Colonic mucosa (tissue), 4 donors: Measurements from ENCODE around the gene SLC41A3. TPM values are rescaled to one million over a fixed set of nuclear protein-coding genes. Genes with fewer than 3 reads are reported as not detected.
A peak's percentile ranks its signal among the peaks of the same experiment; 100 is the strongest.

ENCODE experiments used
- DNase-seq: peaks from one replicate; pipeline ENCODE4 v3.0.0-alpha.2; 2020
- H3K27ac ChIP-seq: fragments of 200-600 bp; one replicate; pipeline ENCODE4 v1.8.0; 2021
- H3K27me3 ChIP-seq: fragments of 200-600 bp; one replicate; pipeline ENCODE4 v1.8.0; 2021
- H3K36me3 ChIP-seq: fragments of 200-600 bp; one replicate; pipeline ENCODE4 v1.8.0; 2021
- H3K4me1 ChIP-seq: fragments of 200-600 bp; one replicate; pipeline ENCODE4 v1.8.0; 2021; ENCODE audit warnings: mild to moderate bottlenecking
- H3K4me3 ChIP-seq: fragments of 200-600 bp; one replicate; pipeline ENCODE4 v1.8.0; 2021
- H3K9ac ChIP-seq, 2 donors: one replicate each; pipeline ENCODE4 v1.7.0; 2013; ENCODE audit warnings: control low read depth in 2 of 2, low read depth in 2 of 2, low read length in 2 of 2
- H3K9me3 ChIP-seq: fragments of 200-600 bp; one replicate; pipeline ENCODE4 v1.8.0; 2021
- intact Hi-C: fragments of 100-400 bp; cut with DNase I; formaldehyde crosslinking; loops from one replicate; pipeline ENCODE4 v1.14.1; 2022
- total RNA-seq, 2 donors: library from RNA; stranded (reverse); fragmentation: NEBNext Ultra II Directional in 1 of 2; extraction: Animal tissue kit (Norgen Biotek cat#: 25700) in 1 of 2; gene quantifications; one replicate each; pipeline ENCODE4 v1.2.1, GENCODE V29; 2021
- TF ChIP-seq, protein P1 (sequence below): fragments of 200-600 bp; IDR thresholded peaks from one replicate; pipeline ENCODE4 v1.8.0; 2022; ENCODE audit warnings: antibody characterized with exemption, mild to moderate bottlenecking
- donor health status: healthy.
- donor health status: DM: no; HTN: no; CAD: no.
- donor health status: DM: no; HTN: no; CAD: no.

SLC41A3 gene
- 10 to 100 TPM; 27.6 to 33.1 TPM for total RNA-seq

DNA sequence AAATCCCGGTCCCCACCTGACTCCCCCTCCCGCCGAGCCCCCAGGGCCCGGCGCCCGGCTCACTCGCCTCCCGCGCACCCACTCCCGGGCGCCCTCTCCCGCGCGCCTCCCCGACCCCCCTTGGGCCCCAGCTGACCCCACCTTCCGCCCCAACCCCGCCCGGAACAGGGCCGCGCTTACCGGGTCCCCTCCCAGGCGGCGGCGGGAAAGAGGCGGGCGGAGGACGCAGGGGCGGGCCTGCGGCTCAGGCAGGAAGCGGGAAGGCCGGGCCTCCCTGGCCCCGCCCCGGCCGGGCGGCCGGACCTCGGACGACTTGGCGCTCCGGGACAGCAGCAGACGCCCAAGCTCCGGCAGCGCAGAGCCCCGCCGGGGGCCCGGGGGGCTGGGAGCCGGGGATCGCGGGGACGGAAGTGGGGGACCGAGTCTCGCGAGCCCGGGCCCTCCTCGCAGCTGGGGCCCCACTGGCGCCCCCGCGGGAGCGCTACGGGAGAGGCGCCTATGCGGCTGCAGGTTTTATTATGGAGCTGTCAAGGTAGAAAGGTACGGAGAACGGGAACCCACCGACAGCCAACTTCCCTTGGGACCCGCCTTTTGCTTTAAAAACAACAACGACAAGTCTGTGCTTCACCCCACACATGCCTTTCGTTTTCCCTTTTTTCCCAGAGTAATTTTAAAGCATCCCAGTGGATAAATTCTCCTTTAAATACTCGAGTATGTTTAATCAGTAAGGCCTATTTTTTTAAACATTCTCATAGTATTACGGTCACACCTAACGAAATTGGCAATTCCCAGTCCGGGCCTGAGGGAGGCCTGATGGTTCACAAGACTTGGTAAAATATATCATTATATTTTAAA lies at the start of gene SLC41A3:
SLC41A3 (minus strand) TSS at position 212 of the 855 bp plus-strand sequence. CDS start 15,905 bp downstream, outside the sequence.
- intact Hi-C loops, result loop anchor here (10.0 kb wide), 1 partner anchor 99 kb away; no protein-coding TSS in a partner anchor

DNA sequence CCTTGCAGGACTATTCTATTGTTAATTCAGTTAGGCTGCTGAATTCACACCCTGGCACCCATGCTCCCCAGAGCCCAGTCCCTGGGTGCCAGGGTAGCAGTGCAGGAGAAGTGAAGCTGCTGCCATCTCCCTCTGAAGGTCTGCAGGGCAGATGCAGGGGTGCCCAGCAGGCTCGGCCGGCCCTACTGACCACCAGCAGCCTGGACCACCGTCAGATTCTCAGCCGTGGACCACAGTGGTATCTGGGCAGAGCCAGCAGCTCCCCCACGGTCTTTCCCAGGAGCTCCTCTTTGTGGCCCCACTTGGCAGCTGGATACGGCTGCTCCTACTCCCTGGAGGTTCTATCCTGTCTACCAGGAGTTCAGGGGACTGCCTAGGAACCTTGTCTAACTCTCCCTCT lies 49.7 kb upstream of the SLC41A3 start:
- H3K9me3 ChIP-seq, result no peaks in the 10 kb centered on the region
- H3K4me3 ChIP-seq, result no peak overlapping the region
- H3K4me1 ChIP-seq, result no peaks in the 10 kb centered on the region
- H3K27ac ChIP-seq, result no peak overlapping the region
- TF ChIP-seq, protein P1, sequence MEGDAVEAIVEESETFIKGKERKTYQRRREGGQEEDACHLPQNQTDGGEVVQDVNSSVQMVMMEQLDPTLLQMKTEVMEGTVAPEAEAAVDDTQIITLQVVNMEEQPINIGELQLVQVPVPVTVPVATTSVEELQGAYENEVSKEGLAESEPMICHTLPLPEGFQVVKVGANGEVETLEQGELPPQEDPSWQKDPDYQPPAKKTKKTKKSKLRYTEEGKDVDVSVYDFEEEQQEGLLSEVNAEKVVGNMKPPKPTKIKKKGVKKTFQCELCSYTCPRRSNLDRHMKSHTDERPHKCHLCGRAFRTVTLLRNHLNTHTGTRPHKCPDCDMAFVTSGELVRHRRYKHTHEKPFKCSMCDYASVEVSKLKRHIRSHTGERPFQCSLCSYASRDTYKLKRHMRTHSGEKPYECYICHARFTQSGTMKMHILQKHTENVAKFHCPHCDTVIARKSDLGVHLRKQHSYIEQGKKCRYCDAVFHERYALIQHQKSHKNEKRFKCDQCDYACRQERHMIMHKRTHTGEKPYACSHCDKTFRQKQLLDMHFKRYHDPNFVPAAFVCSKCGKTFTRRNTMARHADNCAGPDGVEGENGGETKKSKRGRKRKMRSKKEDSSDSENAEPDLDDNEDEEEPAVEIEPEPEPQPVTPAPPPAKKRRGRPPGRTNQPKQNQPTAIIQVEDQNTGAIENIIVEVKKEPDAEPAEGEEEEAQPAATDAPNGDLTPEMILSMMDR, result no peak
- intact Hi-C loops, result loop anchor here (2.0 to 10.0 kb wide), 3 partner anchors 65 to 255 kb away; no protein-coding TSS in a partner anchor
- peak; percentile 14 for DNase-seq
- no peaks in the 10 kb centered on the region for H3K36me3 ChIP-seq
- no peak overlapping the region for H3K9ac ChIP-seq
- H3K27me3 ChIP-seq, result no peaks in the 10 kb centered on the region

More for the DNA sequence above, at the start of gene SLC41A3:
- Histone ChIP-seq H3K9me3 (no peaks in the 10 kb centered on the region), H3K4me1 (peaks cover 12% of the 10 kb centered on the region), H3K9ac (peak within 1 kb of the TSS; percentile 64 to 71), H3K27ac (peak within 1 kb of the TSS; percentile 83), H3K36me3 (no peaks in the 10 kb centered on the region), H3K4me3 (peak within 1 kb of the TSS; percentile 69), H3K27me3 (no peaks in the 10 kb centered on the region)
- TF ChIP-seq, protein P1, result peak; percentile 36
- DNase-seq, result peak; percentile 93

DNA sequence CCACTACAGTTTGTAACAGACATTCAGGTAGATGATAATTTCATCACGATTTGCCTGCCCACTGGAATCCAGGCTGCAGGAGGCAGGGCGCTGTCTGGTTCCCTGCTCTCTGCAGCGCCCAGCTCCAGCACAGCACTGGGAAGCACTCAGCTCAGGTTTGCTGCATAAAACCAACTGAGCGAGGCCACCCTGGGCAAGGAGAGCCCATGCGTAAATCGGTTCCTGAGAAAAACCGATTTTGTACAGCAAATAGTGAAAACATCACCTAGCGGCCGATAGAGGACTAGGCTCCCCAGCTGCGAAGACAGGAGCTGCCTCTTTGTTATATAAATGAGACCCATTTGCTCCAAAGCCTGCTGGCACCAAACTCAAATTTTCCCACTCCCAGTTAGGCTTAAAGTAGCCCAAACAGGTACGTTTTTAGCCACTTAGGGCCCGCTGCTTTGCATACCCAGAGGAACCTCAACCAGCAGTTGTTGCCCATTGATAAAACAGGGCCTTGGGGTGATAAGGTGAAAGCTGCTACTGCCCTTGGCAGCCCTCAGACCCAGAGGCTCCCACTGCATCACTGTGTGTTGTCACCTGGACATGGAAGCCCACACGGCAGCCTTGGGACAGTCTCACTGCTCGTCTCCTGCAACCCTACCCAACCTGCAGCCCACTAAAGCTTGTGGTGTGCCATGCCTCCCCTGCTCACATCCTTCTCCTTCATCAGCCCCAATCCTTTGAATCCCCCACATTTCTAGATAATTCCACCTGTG lies 49.0 kb upstream of the SLC41A3 start:
- DNase-seq, result peak; percentile 9
- Histone ChIP-seq H3K36me3 (no peaks in the 10 kb centered on the region), H3K9me3 (no peaks in the 10 kb centered on the region), H3K27me3 (no peaks in the 10 kb centered on the region), H3K9ac (no peak overlapping the region), H3K4me3 (no peak overlapping the region), H3K4me1 (no peaks in the 10 kb centered on the region), H3K27ac (no peak overlapping the region)
- intact Hi-C loops, result loop anchor here (10.0 kb wide), 1 partner anchor 112 kb away; no protein-coding TSS in a partner anchor
- TF ChIP-seq, protein P1, result no peak

DNA sequence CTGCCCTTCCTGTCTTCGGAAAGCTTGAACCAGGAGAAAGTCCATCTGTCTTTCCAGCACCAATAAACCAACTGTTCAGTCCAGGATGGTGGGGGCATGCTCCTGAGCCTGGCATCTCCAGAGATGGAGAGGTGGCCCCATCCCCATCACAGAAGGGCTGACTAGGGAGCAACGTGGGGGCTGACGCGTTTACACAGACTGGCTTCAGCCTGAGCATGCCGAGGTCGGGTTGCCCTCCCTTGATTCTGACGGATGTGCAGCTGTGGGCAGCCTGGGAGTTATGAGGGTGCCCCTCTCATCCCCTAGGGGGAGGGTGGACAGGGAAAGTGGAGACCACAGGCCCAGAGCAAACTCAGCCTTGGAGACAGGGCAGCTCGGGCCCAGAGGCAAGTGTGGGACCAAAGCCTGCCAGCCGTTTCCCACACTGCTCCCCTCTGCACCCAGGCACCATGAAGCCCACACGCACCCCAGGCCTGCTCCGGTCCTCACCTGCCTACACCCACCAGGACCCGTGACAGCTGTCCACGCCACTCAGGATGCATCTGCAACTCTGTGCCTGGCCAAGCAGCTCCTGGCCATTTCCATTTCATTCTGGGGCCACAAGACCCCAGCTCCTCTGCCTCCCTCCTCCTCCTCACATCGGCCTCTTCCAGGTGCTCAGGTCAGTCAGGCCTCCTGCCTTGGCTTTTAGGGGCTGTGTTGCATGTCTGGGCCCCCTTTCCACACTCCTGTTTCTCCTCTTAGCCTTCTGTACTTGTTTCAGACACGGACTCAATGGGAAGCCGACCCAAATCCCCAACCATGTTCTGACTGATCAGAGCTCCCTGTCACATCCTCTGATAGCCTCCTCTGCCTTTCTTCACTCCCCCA lies 48.2 kb upstream of the SLC41A3 start:
- no peaks in the 10 kb centered on the region for H3K9me3 ChIP-seq
- no peaks in the 10 kb centered on the region for H3K27me3 ChIP-seq
- H3K4me1 ChIP-seq, result no peaks in the 10 kb centered on the region
- no peaks in the 10 kb centered on the region for H3K36me3 ChIP-seq
- no peak overlapping the region for H3K4me3 ChIP-seq
- TF ChIP-seq, protein P1, result no peak
- H3K27ac ChIP-seq, result no peak overlapping the region
- no peak overlapping the region for H3K9ac ChIP-seq
- peak; percentile 11 for DNase-seq
- intact Hi-C loops, result loop anchor here (10.0 kb wide), 1 partner anchor 113 kb away; no protein-coding TSS in a partner anchor
